GM23248 (cell line): ENCODE data around the gene SUDS3.

ENCODE experiments used
- EZH2 ChIP-seq: fragments of 200-600 bp; sonication (generic); IDR thresholded peaks from 2 replicates; pipeline ENCODE4 v1.6.1; 2018; ENCODE audit warnings: antibody characterized with exemption, mild to moderate bottlenecking; ENCODE audit not compliant: insufficient read depth, poor library complexity, severe bottlenecking
- EZH2phosphoT487 ChIP-seq: fragments of 200-600 bp; sonication (generic); IDR thresholded peaks from 2 replicates; pipeline ENCODE4 v1.6.1; 2018; ENCODE audit warnings: antibody characterized with exemption, moderate library complexity, mild to moderate bottlenecking, low read depth; ENCODE audit not compliant: insufficient read depth

DNA sequence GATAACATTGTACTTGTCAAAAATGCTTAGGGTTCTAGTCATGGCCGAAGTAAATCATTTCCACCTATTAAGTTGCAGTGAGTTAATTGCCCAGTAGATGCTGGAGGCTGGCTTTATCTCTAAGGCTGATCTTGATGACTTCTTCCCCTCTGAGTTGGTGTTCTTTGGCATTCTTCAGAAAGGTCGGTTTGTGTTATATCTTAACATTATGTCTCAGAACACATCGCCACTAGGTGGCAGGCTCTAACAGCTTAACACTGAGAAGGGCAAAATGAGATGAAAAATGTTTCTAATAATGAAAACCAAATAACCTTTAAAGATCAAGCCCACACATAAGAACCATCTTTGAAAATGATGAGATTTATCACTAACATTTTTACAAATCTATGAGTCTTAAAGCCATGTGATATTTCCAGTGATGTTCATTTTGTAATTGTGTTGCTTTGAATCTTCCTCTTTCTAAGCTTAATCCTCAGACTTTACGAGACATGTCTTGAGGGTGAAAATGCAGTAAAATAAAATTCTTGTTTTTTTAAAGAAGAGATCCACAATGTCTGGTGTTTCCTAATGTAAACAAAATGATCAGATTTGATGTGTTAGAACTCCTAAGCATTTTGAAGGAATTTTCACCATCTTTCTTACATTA lies 28.6 kb downstream of the SUDS3 start:
- TF ChIP-seq EZH2 = no peak
- no peak for TF ChIP-seq EZH2phosphoT487
